Activated naive CD4-positive, alpha-beta T cell treated with anti-CD3 and anti-CD28 coated beads, Interleukin-2, amount 50 U/mL, for 16 hours (primary cell): ENCODE measurements around the gene DDX43.
"Not testable (repeated sequence)": the region's sequence is repeated elsewhere in the genome, so short reads cannot be mapped to it uniquely, and the experiment has no call there.

Experiments
- DNase-seq: peaks from one replicate; pipeline ENCODE4 v3.0.0-alpha.2; 2020

Gene DDX43

GRCh38 chr6:73389854-73390253, 4.8 kb upstream of the DDX43 start:
- DNase-seq: no peak

- DNase-seq: no peak
Observed at GRCh38 chr6:73391675-73392074, 3.0 kb upstream of the DDX43 start.

- not testable (repeated sequence) for DNase-seq
Observed at GRCh38 chr6:73392188-73392587, 2.4 kb upstream of the DDX43 start.

GRCh38 chr6:73393278-73393677, 1.4 kb upstream of the DDX43 start:
- no peak for DNase-seq

GRCh38 chr6:73395875-73396274, 1.2 kb downstream of the DDX43 start:
- DNase-seq: no peak

- no peak for DNase-seq
Observed at GRCh38 chr6:73400656-73401055, 6.0 kb downstream of the DDX43 start.

- DNase-seq: no peak
Observed at GRCh38 chr6:73409395-73409794, 14.8 kb downstream of the DDX43 start.

GRCh38 chr6:73413102-73413501, 18.5 kb downstream of the DDX43 start:
- no peak for DNase-seq

GRCh38 chr6:73418081-73418741, 23.6 kb downstream of the DDX43 start:
- no peak for DNase-seq

- no peak for DNase-seq
Observed at GRCh38 chr6:73421534-73421933, 26.9 kb downstream of the DDX43 start.

- no peak for DNase-seq
Observed at GRCh38 chr6:73435236-73435635, 40.6 kb downstream of the DDX43 start.

- no peak for DNase-seq
Observed at GRCh38 chr6:73443555-73443954, 48.9 kb downstream of the DDX43 start.

- DNase-seq: peak; percentile 51
Observed at GRCh38 chr6:73451223-73452106, 56.8 kb downstream of the DDX43 start.

- peak; percentile 75 for DNase-seq
Observed at GRCh38 chr6:73452107-73452461, 57.5 kb downstream of the DDX43 start, which contains the start of gene CGAS. TSS of gene CGAS (minus strand) at chr6:73452297. CDS start at chr6:73452181, 116 bp downstream.

- DNase-seq: no peak
Observed at GRCh38 chr6:73455865-73456629, 61.4 kb downstream of the DDX43 start.

GRCh38 chr6:73459474-73459873, 64.8 kb downstream of the DDX43 start:
- not testable (repeated sequence) for DNase-seq

GRCh38 chr6:73460056-73460455, 65.4 kb downstream of the DDX43 start:
- no peak for DNase-seq

- peak; percentile 84 for DNase-seq
Observed at GRCh38 chr6:73461537-73462350, 67.1 kb downstream of the DDX43 start, which contains the start of gene MTO1. TSS of gene MTO1 (plus strand) at chr6:73461737. CDS start at chr6:73461855, 118 bp downstream.
